ENCODE results near the gene LGALS7B.
"Not testable (repeated sequence)": the region's sequence is repeated elsewhere in the genome, so short reads cannot be mapped to it uniquely, and the experiment has no call there.

Gene LGALS7B

GRCh38 chr19:38825936-38826335 lies 36.9 kb downstream of the LGALS7B start:
- DNase-seq (ENCODE audit: low read depth) = not testable (repeated sequence)

- no peak for DNase-seq (ENCODE audit: low read depth)
Measured at GRCh38 chr19:38826856-38827551, 38.0 kb downstream of the LGALS7B start.

- DNase-seq (ENCODE audit: low read depth) = not testable (repeated sequence)
Measured at GRCh38 chr19:38829203-38829602, 40.2 kb downstream of the LGALS7B start.

GRCh38 chr19:38830039-38830733 lies 41.2 kb downstream of the LGALS7B start:
- no peak for DNase-seq (ENCODE audit: low read depth)

GRCh38 chr19:38831142-38831605 lies 42.2 kb downstream of the LGALS7B start:
- DNase-seq (ENCODE audit: low read depth) = peak; percentile 94

GRCh38 chr19:38833092-38833425 lies 44.1 kb downstream of the LGALS7B start:
- no peak for DNase-seq (ENCODE audit: low read depth)

- DNase-seq (ENCODE audit: low read depth) = no peak
Measured at GRCh38 chr19:38834104-38834490, 45.1 kb downstream of the LGALS7B start.

- no peak for DNase-seq (ENCODE audit: low read depth)
Measured at GRCh38 chr19:38834590-38834989, 45.6 kb downstream of the LGALS7B start.

- DNase-seq (ENCODE audit: low read depth) = no peak
Measured at GRCh38 chr19:38836159-38836982, 47.4 kb downstream of the LGALS7B start.

GRCh38 chr19:38836983-38837626 lies 48.1 kb downstream of the LGALS7B start:
- no peak for DNase-seq (ENCODE audit: low read depth)

GRCh38 chr19:38837656-38838121 lies 48.7 kb downstream of the LGALS7B start:
- DNase-seq (ENCODE audit: low read depth) = no peak

GRCh38 chr19:38838208-38838985 lies 49.4 kb downstream of the LGALS7B start:
- DNase-seq (ENCODE audit: low read depth) = no peak

- no peak for DNase-seq (ENCODE audit: low read depth)
Measured at GRCh38 chr19:38838986-38839761, 50.2 kb downstream of the LGALS7B start.

- DNase-seq (ENCODE audit: low read depth) = no peak
Measured at GRCh38 chr19:38839816-38840582, 51.0 kb downstream of the LGALS7B start.

- no peak for DNase-seq (ENCODE audit: low read depth)
Measured at GRCh38 chr19:38840583-38840968, 51.6 kb downstream of the LGALS7B start.
